Nephron progenitor cell (in vitro differentiated cells): ENCODE results near the gene PRKAG3.

Experiments used
- DNase-seq: peaks from one replicate; pipeline ENCODE4 v3.0.0; 2021
- H3K27ac Mint-ChIP-seq: 2 replicates; pipeline ENCODE4 v1.8.0; 2021; ENCODE audit warnings: mild to moderate bottlenecking, moderate library complexity, mixed read lengths
- H3K27me3 Mint-ChIP-seq: 2 replicates; pipeline ENCODE4 v1.8.0; 2021; ENCODE audit warnings: mild to moderate bottlenecking, low read depth, mixed read lengths; ENCODE audit not compliant: poor library complexity
- H3K36me3 Mint-ChIP-seq: 2 replicates; pipeline ENCODE4 v1.8.0; 2021; ENCODE audit warnings: low read depth, mixed read lengths
- H3K4me1 Mint-ChIP-seq: 2 replicates; pipeline ENCODE4 v1.8.0; 2021; ENCODE audit warnings: mixed read lengths
- H3K4me3 Mint-ChIP-seq: 2 replicates; pipeline ENCODE4 v1.8.0; 2021; ENCODE audit warnings: mild to moderate bottlenecking, moderate library complexity, mixed read lengths
- H3K9me3 Mint-ChIP-seq: 2 replicates; pipeline ENCODE4 v1.8.0; 2021; ENCODE audit warnings: mild to moderate bottlenecking, moderate library complexity, mixed read lengths
- TF ChIP-seq, protein P1 (sequence below): fragments of 200-600 bp; sonication (generic); IDR thresholded peaks from 2 replicates; pipeline ENCODE4 v1.5.0; 2021; ENCODE audit warnings: antibody characterized with exemption

The PRKAG3 gene

DNA sequence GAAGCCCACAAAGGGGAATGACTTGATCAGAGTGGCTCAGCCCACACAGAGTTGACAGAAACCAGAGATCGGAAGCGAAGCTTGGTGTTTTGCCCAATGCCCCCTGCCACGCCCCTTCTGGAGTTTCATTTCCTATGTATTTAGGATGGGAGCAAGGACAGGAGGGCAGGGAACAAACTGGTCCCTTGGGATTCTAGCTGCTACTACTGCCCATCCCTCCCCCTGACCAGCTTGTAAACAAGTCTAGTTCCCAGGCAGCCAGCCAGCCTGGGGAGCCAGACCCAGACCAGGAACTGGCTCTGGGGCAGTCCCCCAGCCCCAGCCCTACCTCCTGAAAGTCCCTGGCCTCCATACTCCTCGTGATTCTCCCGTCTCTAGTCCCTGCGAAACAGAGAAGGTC is 36.3 kb upstream of the PRKAG3 start:
- Mint-ChIP-seq H3K36me3 (no peaks in the 10 kb centered on the region), H3K9me3 (peaks cover 5% of the 10 kb centered on the region), H3K27me3 (peaks cover 95% of the 10 kb centered on the region), H3K4me1 (peaks cover 35% of the 10 kb centered on the region), H3K4me3 (no peak overlapping the region), H3K27ac (no peak overlapping the region)
- TF ChIP-seq, protein P1, sequence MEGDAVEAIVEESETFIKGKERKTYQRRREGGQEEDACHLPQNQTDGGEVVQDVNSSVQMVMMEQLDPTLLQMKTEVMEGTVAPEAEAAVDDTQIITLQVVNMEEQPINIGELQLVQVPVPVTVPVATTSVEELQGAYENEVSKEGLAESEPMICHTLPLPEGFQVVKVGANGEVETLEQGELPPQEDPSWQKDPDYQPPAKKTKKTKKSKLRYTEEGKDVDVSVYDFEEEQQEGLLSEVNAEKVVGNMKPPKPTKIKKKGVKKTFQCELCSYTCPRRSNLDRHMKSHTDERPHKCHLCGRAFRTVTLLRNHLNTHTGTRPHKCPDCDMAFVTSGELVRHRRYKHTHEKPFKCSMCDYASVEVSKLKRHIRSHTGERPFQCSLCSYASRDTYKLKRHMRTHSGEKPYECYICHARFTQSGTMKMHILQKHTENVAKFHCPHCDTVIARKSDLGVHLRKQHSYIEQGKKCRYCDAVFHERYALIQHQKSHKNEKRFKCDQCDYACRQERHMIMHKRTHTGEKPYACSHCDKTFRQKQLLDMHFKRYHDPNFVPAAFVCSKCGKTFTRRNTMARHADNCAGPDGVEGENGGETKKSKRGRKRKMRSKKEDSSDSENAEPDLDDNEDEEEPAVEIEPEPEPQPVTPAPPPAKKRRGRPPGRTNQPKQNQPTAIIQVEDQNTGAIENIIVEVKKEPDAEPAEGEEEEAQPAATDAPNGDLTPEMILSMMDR, result no peak
- DNase-seq, result no peak

DNA sequence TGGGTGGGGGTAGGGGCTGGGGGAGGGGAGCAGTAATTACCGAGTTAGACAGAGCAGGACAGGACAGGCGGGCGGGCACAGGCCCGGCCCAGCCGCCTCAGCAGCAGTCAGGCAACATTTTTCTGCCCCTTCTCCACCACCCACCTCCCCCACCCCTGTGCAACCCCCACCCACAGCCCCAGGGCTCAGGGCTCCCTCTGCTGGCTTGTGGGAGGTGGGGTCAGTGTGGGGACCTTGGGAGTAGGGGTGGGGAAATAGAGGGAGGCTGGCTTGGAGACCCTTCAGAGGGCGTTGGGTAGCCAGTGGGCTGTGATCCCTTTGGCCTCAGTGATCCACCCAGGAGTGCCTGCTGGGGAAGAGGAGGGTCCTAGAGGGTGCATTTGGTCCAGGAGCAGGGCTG is 34.4 kb upstream of the PRKAG3 start:
- Mint-ChIP-seq H3K27ac (no peak overlapping the region), H3K4me3 (no peak overlapping the region), H3K27me3 (peaks cover 95% of the 10 kb centered on the region), H3K36me3 (no peaks in the 10 kb centered on the region), H3K4me1 (peaks cover 24% of the 10 kb centered on the region), H3K9me3 (peaks cover 5% of the 10 kb centered on the region)
- TF ChIP-seq, protein P1, result no peak
- no peak for DNase-seq

DNA sequence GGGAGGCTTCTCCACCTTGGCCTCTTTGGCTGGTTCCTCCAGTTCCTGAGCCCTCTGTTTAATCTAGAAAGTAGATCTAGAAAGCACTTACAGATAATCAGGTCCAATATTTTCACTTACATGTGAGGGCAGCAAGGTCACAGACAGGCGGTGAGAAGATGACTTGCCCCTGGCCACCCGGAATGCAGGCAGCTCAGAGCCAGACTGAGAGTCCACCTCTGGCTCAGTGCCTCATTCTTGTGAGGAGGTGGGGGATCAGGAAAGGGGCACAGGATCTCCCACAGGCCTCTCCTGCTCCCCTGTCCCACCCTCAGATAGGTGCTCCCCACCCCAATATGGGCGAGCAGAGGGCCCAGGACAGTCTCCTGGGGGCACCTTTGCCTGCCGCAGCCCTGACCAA is 33.8 kb upstream of the PRKAG3 start:
- Mint-ChIP-seq H3K4me1 (peaks cover 26% of the 10 kb centered on the region), H3K4me3 (no peak overlapping the region), H3K9me3 (peaks cover 2% of the 10 kb centered on the region), H3K36me3 (no peaks in the 10 kb centered on the region), H3K27ac (no peak overlapping the region), H3K27me3 (peaks cover 95% of the 10 kb centered on the region)
- DNase-seq, result no peak
- TF ChIP-seq, protein P1, result no peak

DNA sequence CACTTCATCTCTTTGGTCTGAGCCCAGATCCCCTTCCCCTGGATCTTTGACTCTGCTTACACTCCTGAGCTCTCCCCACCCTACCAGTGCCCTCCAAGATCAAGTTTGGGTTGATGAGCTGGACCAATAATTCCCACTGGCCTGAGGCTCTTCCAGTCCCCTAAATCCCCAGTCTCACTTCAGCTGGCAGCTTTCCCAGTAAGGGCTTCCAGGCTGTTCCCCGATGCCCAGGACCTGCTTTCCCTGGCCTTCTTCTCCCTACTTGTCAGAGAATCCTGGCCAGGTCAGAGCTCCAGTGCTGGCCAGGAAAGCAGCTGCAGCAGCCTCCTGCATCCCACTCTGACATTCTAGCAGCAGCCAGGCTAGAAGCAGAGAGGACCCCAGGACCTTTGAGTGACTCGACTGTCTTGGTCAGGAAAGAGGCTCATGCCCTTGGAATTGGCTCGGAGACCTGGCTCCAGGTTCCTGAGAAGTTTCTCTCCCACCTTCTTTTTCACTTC is 31.5 kb upstream of the PRKAG3 start:
- Mint-ChIP-seq H3K27me3 (peaks cover 92% of the 10 kb centered on the region), H3K36me3 (no peaks in the 10 kb centered on the region), H3K4me3 (no peak overlapping the region), H3K27ac (no peak overlapping the region), H3K4me1 (peaks cover 36% of the 10 kb centered on the region), H3K9me3 (no peaks in the 10 kb centered on the region)
- no peak for DNase-seq
- TF ChIP-seq, protein P1, result no peak

DNA sequence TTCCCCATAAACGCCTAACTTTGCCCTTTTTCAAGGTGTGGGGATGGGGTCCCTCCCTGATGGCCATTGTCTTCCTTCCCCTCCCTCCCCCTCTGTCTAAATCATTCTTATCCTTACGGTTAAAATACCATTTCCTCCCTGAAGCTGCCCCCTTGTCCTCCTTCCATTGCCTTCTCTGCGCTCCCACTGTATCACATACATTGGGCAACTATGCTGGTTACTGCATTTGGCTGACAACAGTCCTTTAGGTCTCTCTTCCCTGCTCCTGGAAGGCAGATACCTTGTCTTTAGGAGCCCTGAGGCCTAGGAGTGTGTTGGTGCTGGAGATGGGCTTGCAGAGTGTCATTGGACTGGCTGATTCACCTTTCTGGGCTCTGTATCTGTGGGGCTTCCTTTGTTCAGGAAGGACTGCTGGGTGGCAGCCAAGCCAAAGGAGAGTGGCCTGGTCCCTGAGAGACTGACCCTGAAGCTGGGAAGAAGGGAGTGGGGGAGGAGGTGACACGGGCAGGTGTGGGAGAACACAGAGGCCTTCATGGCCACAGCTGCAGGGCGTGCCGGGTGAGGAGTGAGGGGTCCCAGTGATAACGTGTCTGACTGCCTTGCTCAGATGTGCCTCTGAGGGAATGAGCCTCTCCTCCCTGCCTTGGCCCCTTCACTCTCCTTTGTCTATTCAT is 30.2 kb upstream of the PRKAG3 start:
- DNase-seq, result no peak
- TF ChIP-seq, protein P1, result no peak
- Mint-ChIP-seq H3K4me3 (no peak overlapping the region), H3K36me3 (no peaks in the 10 kb centered on the region), H3K27ac (no peak overlapping the region), H3K9me3 (no peaks in the 10 kb centered on the region), H3K27me3 (peaks cover 92% of the 10 kb centered on the region), H3K4me1 (peaks cover 31% of the 10 kb centered on the region)

DNA sequence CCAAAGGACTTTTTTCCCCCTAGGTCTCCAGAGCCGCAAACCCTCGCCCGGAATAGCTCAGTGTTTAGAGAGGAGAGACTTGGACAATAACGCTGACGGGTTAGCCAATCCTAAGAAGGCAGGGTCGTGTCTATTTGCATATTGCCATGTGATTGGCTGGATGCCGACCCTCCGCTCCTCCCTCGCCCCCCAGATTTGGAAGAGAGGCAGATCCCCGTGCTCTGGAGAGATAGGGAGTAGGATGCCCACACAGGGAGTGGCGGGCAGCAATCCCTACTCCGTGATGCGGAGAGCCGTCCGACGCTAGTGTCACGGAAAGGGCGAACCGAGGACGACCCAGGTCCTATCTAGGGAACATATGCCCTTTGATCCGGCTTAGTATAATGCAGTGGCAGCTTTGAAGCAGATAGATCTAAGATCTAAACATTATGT is 29.4 kb upstream of the PRKAG3 start:
- Mint-ChIP-seq H3K4me1 (peaks cover 40% of the 10 kb centered on the region), H3K4me3 (no peak overlapping the region), H3K36me3 (no peaks in the 10 kb centered on the region), H3K27ac (no peak overlapping the region), H3K27me3 (peaks cover 92% of the 10 kb centered on the region), H3K9me3 (no peaks in the 10 kb centered on the region)
- peak; percentile 84 for DNase-seq
- TF ChIP-seq, protein P1, result no peak
